ENCODE results near the gene FDCSP.

- no peak for TF ChIP-seq CTCF (IDR thresholded peaks at IDR 0.05; ENCODE audit: low read depth, low read length, missing input control)
- no peak for TF ChIP-seq ATF3 (IDR thresholded peaks at IDR 0.05)
- TF ChIP-seq RAD21 (IDR thresholded peaks at IDR 0.05), result no peak
- TF ChIP-seq JUND (IDR thresholded peaks at IDR 0.05), result no peak
- TF ChIP-seq TAF1 (conservative IDR thresholded peaks at IDR 0.05), result no peak
- no peak for TF ChIP-seq HNF4A (conservative IDR thresholded peaks at IDR 0.05)
- TF ChIP-seq REST (IDR thresholded peaks at IDR 0.05), result no peak
- TF ChIP-seq GABPA (IDR thresholded peaks at IDR 0.05 in 1 of 2, conservative IDR thresholded peaks at IDR 0.05 in 1 of 2), result no peak
- TF ChIP-seq, protein P1, sequence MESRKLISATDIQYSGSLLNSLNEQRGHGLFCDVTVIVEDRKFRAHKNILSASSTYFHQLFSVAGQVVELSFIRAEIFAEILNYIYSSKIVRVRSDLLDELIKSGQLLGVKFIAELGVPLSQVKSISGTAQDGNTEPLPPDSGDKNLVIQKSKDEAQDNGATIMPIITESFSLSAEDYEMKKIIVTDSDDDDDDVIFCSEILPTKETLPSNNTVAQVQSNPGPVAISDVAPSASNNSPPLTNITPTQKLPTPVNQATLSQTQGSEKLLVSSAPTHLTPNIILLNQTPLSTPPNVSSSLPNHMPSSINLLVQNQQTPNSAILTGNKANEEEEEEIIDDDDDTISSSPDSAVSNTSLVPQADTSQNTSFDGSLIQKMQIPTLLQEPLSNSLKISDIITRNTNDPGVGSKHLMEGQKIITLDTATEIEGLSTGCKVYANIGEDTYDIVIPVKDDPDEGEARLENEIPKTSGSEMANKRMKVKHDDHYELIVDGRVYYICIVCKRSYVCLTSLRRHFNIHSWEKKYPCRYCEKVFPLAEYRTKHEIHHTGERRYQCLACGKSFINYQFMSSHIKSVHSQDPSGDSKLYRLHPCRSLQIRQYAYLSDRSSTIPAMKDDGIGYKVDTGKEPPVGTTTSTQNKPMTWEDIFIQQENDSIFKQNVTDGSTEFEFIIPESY (IDR thresholded peaks at IDR 0.05), result no peak
- TF ChIP-seq, protein P2, sequence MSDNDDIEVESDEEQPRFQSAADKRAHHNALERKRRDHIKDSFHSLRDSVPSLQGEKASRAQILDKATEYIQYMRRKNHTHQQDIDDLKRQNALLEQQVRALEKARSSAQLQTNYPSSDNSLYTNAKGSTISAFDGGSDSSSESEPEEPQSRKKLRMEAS (IDR thresholded peaks at IDR 0.05), result no peak
- no peak for TF ChIP-seq SP1 (IDR thresholded peaks at IDR 0.05)
Measured at GRCh38 chr4:70177090-70177489, 48.8 kb upstream of the FDCSP start.

Data from liver (tissue), 3 donors.